Stimulated activated CD4-positive, alpha-beta T cell treated with anti-CD3 and anti-CD28 coated beads, Interleukin-2, amount 100 ng/mL, for 4 hours (primary cell): ENCODE data around the gene KCNK13.
"Not testable (repeated sequence)": the region's sequence is repeated elsewhere in the genome, so short reads cannot be mapped to it uniquely, and the experiment has no call there.

Source experiments
- DNase-seq: peaks from one replicate; pipeline ENCODE4 v3.0.0-alpha.2; 2020; ENCODE audit warnings: low read depth

KCNK13 gene

DNA sequence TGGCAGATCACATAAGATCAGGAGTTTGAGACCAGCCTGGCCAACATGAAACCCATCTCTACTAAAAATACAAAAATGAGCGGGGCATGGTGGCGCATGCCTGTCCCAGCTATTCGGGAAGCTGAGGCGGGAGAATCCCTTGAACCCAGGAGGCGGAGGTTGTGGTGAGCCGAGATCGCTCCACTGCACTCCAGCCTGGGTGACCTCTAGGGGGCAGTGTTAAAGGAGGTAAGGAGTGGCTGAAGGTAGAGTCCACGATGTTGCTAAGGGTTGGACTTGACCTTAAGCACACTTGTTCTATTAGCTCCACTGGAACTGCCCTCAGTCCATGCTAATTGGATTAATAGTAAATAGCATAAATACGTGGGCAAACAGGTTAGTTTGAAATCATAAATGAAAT lies 132.1 kb downstream of the KCNK13 start:
- DNase-seq = no peak

DNA sequence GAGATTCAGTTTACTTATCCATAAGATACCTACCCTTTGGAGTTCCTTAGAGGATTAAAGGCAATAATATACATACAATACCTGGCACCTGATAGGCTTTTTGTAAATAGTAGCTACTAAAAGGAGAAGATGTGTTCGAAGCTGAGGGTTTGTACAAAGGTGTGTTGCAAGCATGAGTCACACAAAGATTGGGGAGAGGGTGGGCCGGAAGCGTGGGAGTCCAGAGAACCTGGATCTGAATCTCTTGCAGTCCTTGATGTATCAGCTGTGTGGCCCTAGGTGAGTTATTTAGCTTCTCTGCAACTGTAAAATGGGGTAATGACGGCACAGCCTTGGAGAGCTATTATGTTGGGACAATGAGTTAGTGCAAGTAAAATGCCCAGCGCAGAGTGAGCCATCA lies 132.9 kb downstream of the KCNK13 start:
- DNase-seq = no peak

- DNase-seq = no peak
These were observed 136.8 kb downstream of the KCNK13 start for GRCh38 chr14:90198541-90199060.

- DNase-seq = not testable (repeated sequence)
These were observed 138.8 kb downstream of the KCNK13 start for GRCh38 chr14:90200546-90200945.

GRCh38 chr14:90201344-90201743 lies 139.6 kb downstream of the KCNK13 start:
- no peak for DNase-seq

GRCh38 chr14:90204516-90204915 lies 142.7 kb downstream of the KCNK13 start:
- DNase-seq = no peak

DNA sequence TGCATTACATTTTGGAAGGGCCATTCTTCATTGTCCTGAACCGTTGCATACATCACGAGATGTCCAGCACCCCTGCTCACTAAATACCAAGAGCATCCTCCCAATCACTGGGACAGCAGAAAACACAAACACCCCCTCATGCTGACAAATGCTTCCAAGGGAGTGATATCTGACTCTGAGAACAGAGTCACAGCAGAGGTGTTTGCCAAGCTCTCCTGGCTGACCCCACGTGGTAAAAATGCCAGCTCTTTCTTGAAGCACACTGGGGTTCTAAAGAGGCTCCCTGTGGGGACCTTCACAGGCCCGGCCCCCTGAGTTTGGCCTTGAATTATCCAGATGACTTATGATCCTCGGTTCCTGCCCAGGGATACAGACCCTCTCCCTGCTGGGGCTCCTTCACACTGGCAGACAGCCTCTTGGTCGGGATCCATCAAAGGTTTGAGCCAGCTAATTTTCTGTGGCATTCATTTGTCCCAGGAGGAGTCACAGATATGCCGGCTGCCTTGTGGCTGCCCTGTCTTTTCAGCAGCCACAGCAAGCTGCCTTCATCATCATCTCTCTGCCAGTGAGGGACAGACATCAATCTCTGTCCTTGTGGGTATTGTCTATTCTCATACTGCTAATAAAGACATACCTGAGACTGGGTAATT lies 151.4 kb downstream of the KCNK13 start:
- no peak for DNase-seq

DNA sequence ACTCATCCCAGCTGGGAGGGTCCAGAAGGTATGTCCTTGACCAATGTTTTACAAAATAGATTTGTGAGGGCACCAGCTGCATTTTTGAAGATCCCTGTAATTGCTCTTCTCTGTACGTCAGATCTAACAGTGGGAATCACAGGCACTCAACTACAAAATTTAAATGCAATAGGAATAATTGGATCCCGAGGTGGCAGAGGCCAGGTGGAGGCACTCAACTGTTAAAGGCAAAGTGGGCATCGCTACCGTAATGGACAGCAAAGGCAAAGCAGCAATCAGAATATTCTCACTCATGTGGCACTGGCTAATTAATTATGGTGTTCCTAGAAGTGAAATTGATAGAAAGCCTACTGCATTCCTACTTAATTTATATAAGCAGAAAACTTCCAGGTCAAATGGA lies 166.7 kb downstream of the KCNK13 start:
- no peak for DNase-seq

DNA sequence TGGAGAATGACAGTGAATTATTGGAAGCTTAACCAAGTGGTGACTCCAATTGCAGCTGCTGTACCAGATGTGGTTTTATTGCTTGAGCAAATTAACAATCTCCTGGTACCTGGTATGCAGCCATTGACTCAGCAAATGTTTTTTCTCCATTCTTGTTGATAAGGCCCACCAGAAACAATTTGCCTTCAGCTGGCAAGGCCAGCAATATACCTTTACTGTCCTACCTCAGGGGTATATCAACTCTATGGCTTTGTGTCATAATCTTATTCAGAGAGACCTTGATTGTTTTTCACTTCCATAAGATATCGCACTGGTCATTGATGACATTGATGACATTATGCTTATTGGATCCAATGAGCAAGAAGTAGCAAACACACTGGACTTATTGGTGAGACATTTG lies 168.1 kb downstream of the KCNK13 start:
- DNase-seq = not testable (repeated sequence)
